Measurements from ENCODE around the gene FANCC. TPM values are rescaled to one million over a fixed set of nuclear protein-coding genes. Genes with fewer than 3 reads are reported as not detected.

FANCC gene
- total and polyA plus RNA-seq, 2 donors (not counting 1 experiment from before 2014, with no cell fraction given): 8.9 to 9.0 TPM

- no peaks in the 10 kb centered on the region for H3K4me1 ChIP-seq (ENCODE audit: control insufficient read depth, extremely low read depth, insufficient read depth, low read length)
- no peaks in the 10 kb centered on the region for H3K27me3 ChIP-seq (ENCODE audit: control insufficient read depth, insufficient read depth, low read length)
- peak; percentile 70 to 74 for DNase-seq (ENCODE audit: low read depth in 2 of 2)
- no peaks in the 10 kb centered on the region for H3K36me3 ChIP-seq (ENCODE audit: control insufficient read depth, insufficient read depth, low read length)
- peak overlapping the region; percentile 78 for H3K4me2 ChIP-seq (ENCODE audit: extremely low read depth, insufficient read depth, low read length)
- H4K20me1 ChIP-seq (ENCODE audit: control insufficient read depth, extremely low read depth, insufficient read depth, low read length): no peaks in the 10 kb centered on the region
- peak overlapping the region; percentile 61 for H2AFZ ChIP-seq (ENCODE audit: low read length)
- peak; percentile 95 to 98 for TF ChIP-seq CTCF (conservative IDR thresholded peaks at IDR 0.05 in 1 of 2, IDR thresholded peaks at IDR 0.05 in 1 of 2; ENCODE audit: low read depth in 1 of 2, low read length in 2 of 2)
- no peak for TF ChIP-seq EZH2 (IDR thresholded peaks at IDR 0.05; ENCODE audit: low read length, missing control alignments)
- peak overlapping the region; percentile 28 to 51 (median 43) for H3K4me3 ChIP-seq (replicated peaks in 1 of 4; ENCODE audit: control extremely low read depth in 1 of 4, insufficient read depth in 1 of 4, low read depth in 3 of 4, low read length in 4 of 4)
- no peak overlapping the region for H3K27ac ChIP-seq (ENCODE audit: insufficient read depth, low read length)
- no peak overlapping the region for H3K9ac ChIP-seq (ENCODE audit: insufficient read depth, low read length)
- H3K79me2 ChIP-seq (ENCODE audit: control insufficient read depth, insufficient read depth, low read length): no peaks in the 10 kb centered on the region
- no peaks in the 10 kb centered on the region for H3K9me3 ChIP-seq (ENCODE audit: control insufficient read depth, insufficient read depth, low read depth, low read length)
These were observed 190.0 kb downstream of the FANCC start for GRCh38 chr9:95127249-95128176.

- H3K4me3 ChIP-seq (replicated peaks in 1 of 4; ENCODE audit: control extremely low read depth in 1 of 4, insufficient read depth in 1 of 4, low read depth in 3 of 4, low read length in 4 of 4): no peak overlapping the region
- H3K4me1 ChIP-seq (ENCODE audit: control insufficient read depth, extremely low read depth, insufficient read depth, low read length): no peaks in the 10 kb centered on the region
- H3K36me3 ChIP-seq (ENCODE audit: control insufficient read depth, insufficient read depth, low read length): no peaks in the 10 kb centered on the region
- no peaks in the 10 kb centered on the region for H4K20me1 ChIP-seq (ENCODE audit: control insufficient read depth, extremely low read depth, insufficient read depth, low read length)
- no peaks in the 10 kb centered on the region for H3K9me3 ChIP-seq (ENCODE audit: control insufficient read depth, insufficient read depth, low read depth, low read length)
- no peak overlapping the region for H3K27ac ChIP-seq (ENCODE audit: insufficient read depth, low read length)
- H3K79me2 ChIP-seq (ENCODE audit: control insufficient read depth, insufficient read depth, low read length): no peaks in the 10 kb centered on the region
- DNase-seq (ENCODE audit: low read depth in 2 of 2): no peak
- H3K27me3 ChIP-seq (ENCODE audit: control insufficient read depth, insufficient read depth, low read length): no peaks in the 10 kb centered on the region
- no peak overlapping the region for H2AFZ ChIP-seq (ENCODE audit: low read length)
- no peak overlapping the region for H3K9ac ChIP-seq (ENCODE audit: insufficient read depth, low read length)
- TF ChIP-seq CTCF (conservative IDR thresholded peaks at IDR 0.05 in 1 of 2, IDR thresholded peaks at IDR 0.05 in 1 of 2; ENCODE audit: low read depth in 1 of 2, low read length in 2 of 2) (no peak), EZH2 (IDR thresholded peaks at IDR 0.05; ENCODE audit: low read length, missing control alignments) (no peak)
- H3K4me2 ChIP-seq (ENCODE audit: extremely low read depth, insufficient read depth, low read length): no peak overlapping the region
These were observed 190.8 kb downstream of the FANCC start for GRCh38 chr9:95126739-95127138.

- TF ChIP-seq CTCF (conservative IDR thresholded peaks at IDR 0.05 in 1 of 2, IDR thresholded peaks at IDR 0.05 in 1 of 2; ENCODE audit: low read depth in 1 of 2, low read length in 2 of 2) (no peak), EZH2 (IDR thresholded peaks at IDR 0.05; ENCODE audit: low read length, missing control alignments) (no peak)
- Histone ChIP-seq H3K4me1 (ENCODE audit: control insufficient read depth, extremely low read depth, insufficient read depth, low read length) (no peaks in the 10 kb centered on the region), H3K9me3 (ENCODE audit: control insufficient read depth, insufficient read depth, low read depth, low read length) (no peaks in the 10 kb centered on the region), H4K20me1 (ENCODE audit: control insufficient read depth, extremely low read depth, insufficient read depth, low read length) (no peaks in the 10 kb centered on the region), H3K9ac (ENCODE audit: insufficient read depth, low read length) (no peak overlapping the region), H2AFZ (ENCODE audit: low read length) (no peak overlapping the region), H3K27me3 (ENCODE audit: control insufficient read depth, insufficient read depth, low read length) (no peaks in the 10 kb centered on the region), H3K79me2 (ENCODE audit: control insufficient read depth, insufficient read depth, low read length) (no peaks in the 10 kb centered on the region), H3K4me3 (replicated peaks in 1 of 4; ENCODE audit: control extremely low read depth in 1 of 4, insufficient read depth in 1 of 4, low read depth in 3 of 4, low read length in 4 of 4) (no peak overlapping the region), H3K36me3 (ENCODE audit: control insufficient read depth, insufficient read depth, low read length) (no peaks in the 10 kb centered on the region), H3K27ac (ENCODE audit: insufficient read depth, low read length) (no peak overlapping the region), H3K4me2 (ENCODE audit: extremely low read depth, insufficient read depth, low read length) (no peak overlapping the region)
- no peak for DNase-seq (ENCODE audit: low read depth in 2 of 2)
These were observed 191.9 kb downstream of the FANCC start for GRCh38 chr9:95125652-95126051.
